ENCODE data around the gene TEDC1.

The TEDC1 gene

DNA sequence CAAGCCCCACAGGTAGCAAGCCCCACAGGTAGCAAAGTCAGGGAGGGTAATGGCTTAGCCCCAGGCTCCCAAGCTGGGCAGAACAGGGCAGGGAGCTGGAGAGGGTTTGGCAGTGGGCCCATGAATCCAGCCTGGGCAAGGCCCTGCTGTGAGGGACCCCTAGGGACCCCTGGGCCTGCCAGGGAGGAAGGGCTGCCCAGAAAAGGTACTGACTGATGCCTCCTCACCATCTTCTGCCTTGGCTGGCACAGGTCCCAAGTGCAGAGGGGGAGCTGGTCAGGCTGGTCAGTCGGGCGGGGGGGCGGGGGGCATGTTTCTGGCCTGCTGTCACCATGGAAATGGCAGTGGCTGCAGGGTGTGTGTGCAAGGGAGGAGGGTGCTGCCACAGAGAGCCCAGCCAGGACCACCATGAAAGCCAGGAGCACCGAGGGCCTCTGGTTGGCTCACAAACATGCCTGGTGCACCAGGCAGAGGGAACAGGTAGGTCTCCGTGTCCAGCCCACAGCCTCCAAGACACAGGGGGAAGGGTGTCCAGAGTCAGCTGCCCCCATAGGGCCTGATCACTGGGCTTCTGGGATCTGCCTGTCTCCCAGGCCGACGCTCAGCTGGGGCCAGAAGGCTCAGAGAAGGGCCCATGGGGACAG lies 17.9 kb upstream of the TEDC1 start:
- DNase-seq (ENCODE audit: insufficient read length, low spot score) (no peak), FAIRE-seq (no peak)

DNA sequence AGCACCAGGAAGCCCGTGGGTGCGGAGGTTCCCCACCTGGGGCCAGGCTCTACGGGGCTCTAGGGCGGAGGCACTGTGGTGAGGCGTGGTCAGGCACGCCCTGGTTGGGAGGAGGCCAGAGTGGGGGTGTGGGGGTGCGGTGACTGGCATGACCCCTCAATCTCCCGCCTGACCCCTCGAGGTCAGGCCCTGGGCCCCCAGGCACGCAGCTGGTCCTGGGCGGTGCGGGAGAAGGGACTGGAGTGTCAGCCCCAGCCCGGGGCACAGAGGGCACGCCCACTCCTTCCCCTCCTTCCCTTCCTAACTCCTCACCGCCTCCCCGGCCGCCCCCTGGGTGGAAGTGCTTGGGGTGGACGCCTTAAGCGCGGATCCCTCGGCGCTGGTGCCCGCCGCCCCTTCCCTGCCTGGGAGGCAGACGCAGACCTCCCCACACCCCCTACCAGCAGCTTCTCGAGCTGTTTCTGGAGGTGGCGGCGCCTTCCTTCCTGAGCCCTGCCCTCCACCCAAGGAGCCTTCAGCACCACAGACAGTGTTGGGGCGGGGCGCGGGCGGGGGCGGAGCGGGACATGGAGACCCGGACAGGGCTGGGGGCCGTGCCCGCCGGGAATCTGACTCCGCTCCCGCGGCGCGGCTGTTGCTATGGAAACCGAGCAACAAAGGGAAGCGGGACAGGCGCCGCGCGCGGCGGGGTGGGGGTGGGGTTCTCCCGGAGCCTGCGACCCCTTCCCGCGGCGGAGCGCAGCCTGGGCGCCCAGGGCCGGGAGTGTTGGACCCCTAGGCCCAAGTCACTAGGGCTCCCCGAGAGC lies 17.2 kb upstream of the TEDC1 start:
- FAIRE-seq = no peak
- peak; percentile 83 for DNase-seq (ENCODE audit: insufficient read length, low spot score)

GRCh38 chr14:105474483-105475268 lies 16.4 kb upstream of the TEDC1 start, which contains the start of gene CRIP2:
Gene CRIP2, plus strand, starts transcription at chr14:105474821. Its CDS starts 42 bp downstream, at chr14:105474863.
- no peak for FAIRE-seq
- peak; percentile 76 for DNase-seq (ENCODE audit: insufficient read length, low spot score)

- FAIRE-seq (no peak), DNase-seq (ENCODE audit: insufficient read length, low spot score) (no peak)
Measured at GRCh38 chr14:105475269-105476096, 15.6 kb upstream of the TEDC1 start.

- DNase-seq (ENCODE audit: insufficient read length, low spot score) (no peak), FAIRE-seq (no peak)
Measured at GRCh38 chr14:105476097-105476830, 14.8 kb upstream of the TEDC1 start.

DNA sequence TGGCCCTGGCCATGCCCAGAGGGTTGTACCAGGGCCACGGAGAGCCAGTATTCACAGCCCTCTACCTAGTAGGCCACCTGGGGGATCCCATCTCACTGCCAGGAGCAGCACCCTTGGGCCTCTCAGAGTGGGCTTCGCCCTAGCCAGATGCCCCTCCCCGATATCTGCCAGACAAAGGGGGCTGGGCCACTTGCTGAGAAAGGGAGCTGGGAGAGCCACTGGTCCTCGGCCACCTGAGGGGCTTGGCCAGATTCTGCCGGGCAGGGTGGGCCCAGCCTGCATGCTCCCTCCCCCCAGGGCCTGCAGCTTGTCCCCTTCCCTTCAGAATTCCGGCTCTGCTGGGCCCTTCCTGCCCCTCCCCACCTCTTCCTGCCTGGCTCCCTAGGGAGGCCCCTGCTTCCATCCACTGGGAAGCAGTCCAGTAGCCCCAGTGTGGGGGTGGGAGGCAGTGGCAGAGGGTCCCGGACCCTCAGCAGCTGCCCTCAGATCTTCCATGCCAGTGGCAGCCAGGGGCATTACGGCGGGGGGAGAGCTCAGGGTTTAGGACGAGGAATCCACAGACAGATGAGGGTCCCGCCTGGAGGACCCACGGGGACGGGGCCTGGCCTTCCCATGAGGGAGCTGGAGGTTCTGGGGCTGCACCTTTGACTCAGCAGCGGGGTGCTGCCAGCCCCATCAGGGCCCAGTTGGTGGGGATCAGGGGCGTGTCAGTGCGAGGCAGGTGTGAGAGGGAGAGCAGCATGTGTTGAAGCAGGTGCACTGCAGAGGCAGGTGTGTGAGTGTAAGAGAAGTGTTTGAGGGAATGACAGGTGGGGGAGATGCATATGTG lies 14.0 kb upstream of the TEDC1 start:
- DNase-seq (ENCODE audit: insufficient read length, low spot score) (no peak), FAIRE-seq (no peak)

GRCh38 chr14:105477660-105478397 lies 13.2 kb upstream of the TEDC1 start:
- FAIRE-seq = no peak
- DNase-seq (ENCODE audit: insufficient read length, low spot score) = no peak

DNA sequence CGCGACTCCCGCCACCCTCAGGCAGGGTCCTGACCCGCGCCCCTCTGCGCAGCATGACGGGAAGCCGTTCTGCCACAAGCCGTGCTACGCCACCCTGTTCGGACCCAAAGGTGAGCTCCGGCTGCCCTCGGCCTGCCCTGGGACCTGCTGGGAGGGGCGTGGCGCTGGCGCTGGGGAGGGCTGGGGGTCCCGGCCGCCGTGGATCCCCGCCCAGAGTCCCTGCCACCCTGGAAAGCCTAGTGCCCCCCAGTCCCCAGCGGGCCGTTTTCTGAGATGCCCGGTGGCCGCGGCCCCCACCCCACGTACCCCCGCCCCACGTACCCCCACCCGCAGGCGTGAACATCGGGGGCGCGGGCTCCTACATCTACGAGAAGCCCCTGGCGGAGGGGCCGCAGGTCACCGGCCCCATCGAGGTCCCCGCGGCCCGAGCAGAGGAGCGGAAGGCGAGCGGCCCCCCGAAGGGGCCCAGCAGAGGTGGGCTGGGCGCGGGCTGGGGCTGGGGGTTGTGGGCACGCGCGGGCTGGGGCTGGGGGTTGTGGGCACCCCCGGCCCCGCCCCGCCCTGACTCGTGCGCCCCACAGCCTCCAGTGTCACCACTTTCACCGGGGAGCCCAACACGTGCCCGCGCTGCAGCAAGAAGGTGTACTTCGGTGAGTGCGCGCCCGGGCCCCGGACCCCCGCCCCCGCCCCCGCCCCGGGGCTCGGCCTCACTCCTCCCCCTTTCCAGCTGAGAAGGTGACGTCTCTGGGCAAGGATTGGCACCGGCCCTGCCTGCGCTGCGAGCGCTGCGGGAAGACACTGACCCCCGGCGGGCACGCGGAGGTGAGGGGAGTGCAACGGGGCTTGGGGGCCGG lies 12.4 kb upstream of the TEDC1 start:
- DNase-seq (ENCODE audit: insufficient read length, low spot score) (no peak), FAIRE-seq (no peak)

DNA sequence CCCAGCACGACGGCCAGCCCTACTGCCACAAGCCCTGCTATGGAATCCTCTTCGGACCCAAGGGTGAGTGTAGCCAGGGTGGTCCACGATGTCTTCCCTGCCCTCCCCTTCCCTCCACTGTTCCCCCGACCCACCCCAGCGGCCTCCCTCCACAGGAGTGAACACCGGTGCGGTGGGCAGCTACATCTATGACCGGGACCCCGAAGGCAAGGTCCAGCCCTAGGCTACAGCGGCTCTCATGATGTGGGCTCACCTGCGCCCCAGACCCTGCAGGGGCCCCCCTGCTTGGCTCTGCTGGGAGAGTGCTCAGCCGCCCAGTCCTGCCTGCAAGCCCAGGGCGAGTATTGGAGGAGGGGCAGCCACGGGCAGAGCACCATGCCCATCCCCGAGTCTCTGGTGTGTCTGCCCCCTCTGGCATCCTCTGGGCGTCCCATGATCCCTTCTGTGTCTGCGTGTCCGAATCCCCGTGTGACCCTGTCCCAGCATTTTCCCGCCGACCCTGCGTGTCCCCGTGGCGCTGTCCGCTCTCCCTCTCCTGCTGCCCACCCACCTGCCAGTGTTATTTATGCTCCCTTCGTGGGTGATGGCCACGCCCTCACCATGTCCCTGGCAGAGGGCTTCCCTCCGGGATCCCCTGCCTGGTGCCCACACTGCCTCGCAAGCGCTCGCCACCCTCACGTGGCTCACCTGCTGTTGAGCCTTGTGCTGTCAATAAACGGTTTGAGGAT lies 11.5 kb upstream of the TEDC1 start:
- DNase-seq (ENCODE audit: insufficient read length, low spot score) = no peak
- FAIRE-seq = no peak

DNA sequence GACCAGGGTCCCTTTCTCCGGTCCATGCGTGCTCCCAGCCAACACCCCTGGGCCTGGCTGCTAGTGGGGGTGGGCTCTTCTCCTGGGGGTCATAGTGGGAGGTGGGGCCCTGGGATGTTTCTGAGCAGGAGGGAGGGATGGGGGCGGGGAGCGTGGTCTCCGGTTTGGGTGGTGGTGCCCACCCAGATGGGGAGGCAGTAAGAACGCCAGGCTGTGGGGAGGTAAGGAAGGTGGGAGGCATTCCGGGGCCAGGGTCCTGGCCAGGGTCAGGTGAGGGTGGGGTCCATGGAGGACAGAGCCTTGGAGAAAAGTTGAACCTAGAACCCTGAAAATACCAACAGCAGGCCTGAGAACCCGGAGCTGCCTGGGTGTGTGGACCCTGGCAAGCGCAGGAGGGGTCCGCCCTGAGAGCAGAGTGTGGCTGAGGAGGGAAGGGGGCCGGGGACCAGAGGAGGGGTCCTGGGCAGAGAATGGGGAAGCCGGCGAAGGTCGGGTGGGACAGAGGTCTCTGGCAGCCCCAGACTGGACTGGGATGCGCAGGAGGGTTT lies 10.8 kb upstream of the TEDC1 start:
- FAIRE-seq = no peak
- DNase-seq (ENCODE audit: insufficient read length, low spot score) = no peak

- DNase-seq (ENCODE audit: insufficient read length, low spot score) (peak; percentile 99), FAIRE-seq (peak; percentile 95)
Measured at GRCh38 chr14:105480807-105481801, 9.9 kb upstream of the TEDC1 start.

GRCh38 chr14:105481886-105482457 lies 9.1 kb upstream of the TEDC1 start:
- FAIRE-seq = peak; percentile 93

DNA sequence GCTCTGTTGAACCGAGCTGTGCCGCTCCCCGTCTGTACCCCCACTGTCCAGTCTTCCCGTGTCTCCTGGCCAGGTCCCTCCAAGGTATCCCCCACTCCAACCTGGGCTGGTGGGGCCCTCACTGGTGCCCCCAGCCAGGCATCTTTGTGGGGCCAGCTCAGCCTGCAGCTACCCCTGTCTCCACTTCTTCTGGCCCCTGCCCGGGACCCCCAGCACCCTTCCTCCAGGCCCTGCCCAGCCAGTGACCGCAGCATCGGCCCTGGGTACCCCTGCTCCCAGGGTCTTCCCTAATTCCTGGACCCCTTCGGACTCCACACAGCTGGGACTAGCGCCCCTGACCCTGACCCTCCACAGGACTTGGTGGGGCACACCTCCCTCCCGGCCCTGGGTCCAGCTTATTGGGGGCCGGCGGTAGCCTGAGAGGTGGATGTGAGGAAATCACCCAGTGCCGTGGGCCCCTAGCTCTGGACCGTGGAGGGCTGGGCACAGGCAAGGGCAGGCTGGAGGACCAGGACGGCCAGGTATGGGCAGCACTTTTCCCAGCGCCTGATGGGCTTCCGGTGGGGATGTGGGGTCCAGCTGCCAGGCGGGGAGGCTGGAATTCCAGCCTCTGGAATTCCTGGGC lies 8.4 kb upstream of the TEDC1 start:
- no peak for FAIRE-seq

More at GRCh38 chr14:105481886-105482457, 9.1 kb upstream of the TEDC1 start:
- DNase-seq (ENCODE audit: insufficient read length, low spot score) = peak; percentile 98

DNA sequence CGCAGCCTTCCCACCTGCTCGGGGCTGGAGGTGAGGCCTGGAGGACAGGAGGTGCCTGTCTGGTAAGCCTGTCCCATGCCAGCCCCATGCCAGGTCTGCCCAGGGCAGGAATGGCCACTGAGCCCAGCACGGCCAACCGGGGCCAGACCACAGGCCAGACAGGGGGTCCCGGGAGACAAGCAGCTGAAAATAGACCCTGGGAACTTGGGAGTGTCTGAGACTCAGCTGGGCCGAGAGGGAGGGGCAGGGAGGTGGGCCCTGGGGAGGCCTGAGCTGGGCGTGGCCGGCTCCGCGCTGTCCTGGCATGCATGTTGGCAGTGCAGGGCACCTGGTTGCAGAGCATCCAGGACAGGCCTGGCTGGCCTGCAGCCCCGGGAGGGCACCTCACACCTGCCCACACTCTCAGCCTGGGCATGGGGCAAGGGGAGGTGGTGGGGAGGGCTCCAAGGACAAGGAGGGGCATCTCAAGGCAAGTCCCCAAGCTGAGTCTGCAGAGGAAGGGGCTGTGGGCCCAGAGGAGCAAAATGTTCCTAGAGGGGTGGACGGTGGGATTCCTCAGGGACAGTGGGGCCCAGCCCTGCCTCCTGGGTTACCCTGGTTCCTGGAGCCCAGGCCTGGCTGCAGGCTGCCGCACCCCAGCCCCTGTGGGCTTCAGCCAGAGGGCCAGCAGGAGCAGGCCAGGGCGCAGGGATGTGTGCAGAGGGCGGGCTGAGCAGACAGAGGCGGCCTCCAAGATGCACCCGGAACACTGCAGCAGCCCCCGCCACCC lies 7.6 kb upstream of the TEDC1 start:
- FAIRE-seq (no peak), DNase-seq (ENCODE audit: insufficient read length, low spot score) (no peak)

More for the DNA sequence above, 8.4 kb upstream of the TEDC1 start:
- DNase-seq (ENCODE audit: insufficient read length, low spot score) = no peak

All from GM19239 (cell line).